Bronchial epithelial cell (primary cell): ENCODE data around the gene HIVEP3. TPM values are rescaled to one million over a fixed set of nuclear protein-coding genes. Genes with fewer than 3 reads are reported as not detected.

ENCODE experiments used
- DNase-seq: peaks from one replicate; pipeline ENCODE4 v3.0.0-alpha.2; 2010; ENCODE audit warnings: low read depth
- FAIRE-seq: peaks from 2 replicates; lab custom pipeline; 2011; peaks lifted over from hg19 to GRCh38; lab: Jason Lieb, UNC
- H3K27me3 ChIP-seq: 2 replicates; pipeline ENCODE4 v1.5.1; 2011; ENCODE audit warnings: low read length; ENCODE audit not compliant: control insufficient read depth, insufficient read depth
- H3K36me3 ChIP-seq: 2 replicates; pipeline ENCODE4 v1.5.1; 2011; ENCODE audit warnings: low read length; ENCODE audit not compliant: control insufficient read depth, insufficient read depth
- H3K4me3 ChIP-seq: 2 replicates; pipeline ENCODE4 v1.5.1; 2011; ENCODE audit warnings: mild to moderate bottlenecking, low read depth, low read length, control low read depth
- CTCF ChIP-seq: IDR thresholded peaks from 2 replicates; pipeline ENCODE4 v1.5.1; 2011; ENCODE audit warnings: mild to moderate bottlenecking, moderate library complexity, low read length, control low read depth, inconsistent platforms; ENCODE audit not compliant: insufficient read depth, severe bottlenecking
- total RNA-seq: library from RNA; depleted of rRNA; stranded (reverse); fragments of >200 nt; gene quantifications from 2 replicates; pipeline ENCODE4 v1.2.1, GENCODE V29; 2014

Gene HIVEP3
- total RNA-seq, 1 donor from 2014 or later, result under 0.01 TPM

DNA sequence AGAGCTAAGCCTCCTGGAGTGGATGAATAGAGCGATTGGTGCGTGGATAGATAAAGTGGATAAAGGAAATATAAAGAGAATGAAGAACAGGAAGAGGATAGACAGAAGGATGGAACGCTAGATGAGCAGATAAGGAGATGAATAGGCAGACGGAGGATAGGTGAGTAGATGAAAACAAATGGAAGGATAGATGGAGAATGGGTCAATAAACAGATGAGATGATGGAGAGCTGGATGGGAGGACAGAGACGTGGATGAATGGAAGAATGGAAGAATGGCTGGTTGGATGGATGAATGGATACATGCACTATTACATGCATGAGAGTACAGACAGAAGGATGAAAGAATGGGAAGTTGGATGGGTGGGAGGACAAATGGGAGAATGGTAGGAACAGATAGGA, 399.1 kb downstream of the HIVEP3 start:
- FAIRE-seq, result no peak
- Histone ChIP-seq H3K27me3 (peaks cover 2% of the 10 kb centered on the region), H3K4me3 (no peak overlapping the region), H3K36me3 (no peaks in the 10 kb centered on the region)
- no peak for TF ChIP-seq CTCF
- DNase-seq, result no peak

DNA sequence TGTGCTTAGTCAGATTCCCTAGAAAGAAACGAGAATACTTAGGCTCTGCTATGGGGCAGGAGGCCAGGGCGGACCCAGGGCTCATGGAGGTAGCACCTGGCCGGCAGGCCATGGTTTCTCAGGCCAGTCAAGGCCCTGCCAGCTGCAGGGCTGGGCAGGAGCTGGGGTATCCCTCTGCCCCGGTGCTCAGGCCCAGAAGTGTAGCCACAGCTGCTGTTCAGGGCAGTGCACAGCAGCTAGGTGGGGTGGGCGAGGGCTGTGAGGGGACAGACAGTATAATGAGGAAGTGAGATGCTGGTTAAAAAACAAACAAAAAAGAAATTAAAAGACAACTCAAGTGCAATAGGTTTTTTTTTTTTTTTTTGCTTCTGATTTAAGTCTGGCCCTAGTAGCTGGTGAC, 400.3 kb downstream of the HIVEP3 start:
- DNase-seq (no peak), FAIRE-seq (no peak)
- no peak for TF ChIP-seq CTCF

DNA sequence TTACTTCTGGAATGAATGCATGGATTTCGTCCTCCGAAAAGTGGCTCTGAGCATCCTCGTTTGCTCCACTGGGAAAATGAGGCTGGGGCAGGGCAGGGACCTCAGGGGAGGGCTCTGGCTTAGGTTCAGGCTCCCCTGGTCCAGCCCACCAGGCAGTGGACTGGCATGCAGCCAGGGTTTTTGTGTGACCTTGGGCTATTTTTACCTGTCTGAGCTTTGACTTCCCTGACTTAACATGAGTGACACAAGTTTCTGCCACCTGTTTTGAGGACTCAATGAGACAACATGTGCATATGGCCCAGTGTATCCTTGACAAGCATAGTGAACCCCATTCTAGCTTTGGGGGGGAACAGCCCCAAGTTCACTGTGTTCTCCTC, 401.7 kb downstream of the HIVEP3 start:
- H3K4me3 ChIP-seq, result no peak overlapping the region
- no peaks in the 10 kb centered on the region for H3K27me3 ChIP-seq
- no peak for TF ChIP-seq CTCF
- H3K36me3 ChIP-seq, result no peaks in the 10 kb centered on the region
- DNase-seq (no peak), FAIRE-seq (no peak)

More for the DNA sequence above, 400.3 kb downstream of the HIVEP3 start:
- peaks cover 2% of the 10 kb centered on the region for H3K27me3 ChIP-seq
- H3K36me3 ChIP-seq, result no peaks in the 10 kb centered on the region
- H3K4me3 ChIP-seq, result no peak overlapping the region

GRCh38 chr1:41516168-41517061, 402.3 kb downstream of the HIVEP3 start:
- peak; percentile 73 for DNase-seq
- FAIRE-seq, result no peak
- H3K27me3 ChIP-seq, result no peaks in the 10 kb centered on the region
- peak; percentile 94 for TF ChIP-seq CTCF
- peak overlapping the region; percentile 13 for H3K4me3 ChIP-seq
- no peaks in the 10 kb centered on the region for H3K36me3 ChIP-seq

GRCh38 chr1:41515778-41516167, 402.9 kb downstream of the HIVEP3 start:
- FAIRE-seq (no peak), DNase-seq (no peak)
- TF ChIP-seq CTCF, result no peak
- no peaks in the 10 kb centered on the region for H3K36me3 ChIP-seq
- no peak overlapping the region for H3K4me3 ChIP-seq
- no peaks in the 10 kb centered on the region for H3K27me3 ChIP-seq
